Heart right ventricle (tissue), 16 donors: ENCODE measurements around the gene ALG5. TPM values are rescaled to one million over a fixed set of nuclear protein-coding genes. Genes with fewer than 3 reads are reported as not detected.

Experiments
- ATAC-seq, 8 donors: fragments of 200-7000 bp; cut with Tn5 transposase; one replicate each; pipeline ENCODE4 v1.9.1; 2020; ENCODE audit warnings: mild to moderate bottlenecking in 8 of 8, moderate library complexity in 8 of 8, moderate number of reproducible peaks in 1 of 8
- DNase-seq, 2 donors: peaks; one replicate each; pipeline ENCODE4 v3.0.0-alpha.2; 2020
- H3K27ac ChIP-seq, 10 donors: fragments of 200-600 bp; sonication (generic) in 2 of 10; one replicate each; pipeline versions ENCODE4 v1.5.0 to v1.8.0; 2020 to 2022; ENCODE audit warnings: mild to moderate bottlenecking in 3 of 10
- H3K27me3 ChIP-seq, 7 donors: fragments of 200-600 bp; one replicate each; pipeline ENCODE4 v1.8.0; 2021 to 2022; ENCODE audit warnings: mild to moderate bottlenecking in 2 of 7
- H3K36me3 ChIP-seq, 9 donors: fragments of 200-600 bp; sonication (generic) in 1 of 9; one replicate each; pipeline versions ENCODE4 v1.5.0 to v1.8.0; 2020 to 2022; ENCODE audit warnings: mild to moderate bottlenecking in 2 of 9
- H3K4me1 ChIP-seq, 9 donors: fragments of 200-600 bp; sonication (generic) in 1 of 9; one replicate each; pipeline versions ENCODE4 v1.5.0 to v1.8.0; 2020 to 2022; ENCODE audit warnings: mild to moderate bottlenecking in 4 of 9
- H3K4me3 ChIP-seq, 10 donors: fragments of 200-600 bp; sonication (generic) in 2 of 10; one replicate each; pipeline versions ENCODE4 v1.5.0 to v1.8.0; 2020 to 2022; ENCODE audit warnings: mild to moderate bottlenecking in 7 of 10, moderate library complexity in 2 of 10
- H3K9me3 ChIP-seq, 11 donors: fragments of 200-600 bp in 10 of 11; sonication (generic) in 2 of 11; one replicate each; pipeline versions ENCODE4 v1.5.0 to v1.8.0; 2013 to 2022; ENCODE audit warnings: mild to moderate bottlenecking in 2 of 11, control low read depth in 1 of 11, moderate library complexity in 1 of 11
- CTCF ChIP-seq, 9 donors: fragments of 200-600 bp; sonication (generic) in 2 of 9; IDR thresholded peaks; one replicate each; pipeline versions ENCODE4 v1.5.0 to v1.8.0; 2021 to 2022; ENCODE audit warnings: antibody characterized with exemption in 9 of 9, mild to moderate bottlenecking in 5 of 9, moderate library complexity in 1 of 9
- WGBS, 2 donors: extraction: QIAGEN DNeasy Blood & Tissue Kit; methylation state at CpG; one replicate each; pipeline ENCODE4 v1.1.7; 2013; ENCODE audit warnings: inconsistent platforms in 1 of 2; 5-methylcytosine and 5-hydroxymethylcytosine counted together
- intact Hi-C, 10 donors: fragments of 100-400 bp; cut with DNase I; formaldehyde crosslinking; loops; one replicate each; pipeline versions ENCODE4 v1.11.1 to v1.14.2; 2022
- polyA plus RNA-seq, 2 donors: library from polyadenylated mRNA; stranded (reverse); fragments of 200-250 nt; gene quantifications; one replicate each; pipeline ENCODE4 v1.2.3, GENCODE V29; 2013
- total RNA-seq, 10 donors: library from RNA; stranded (reverse); fragmentation: NEBNext Ultra II Directional in 3 of 10; extraction: Animal tissue kit (Norgen Biotek cat#: 25700) in 3 of 10; gene quantifications; one replicate each; pipeline versions ENCODE4 v1.2.1 to v1.2.4, GENCODE V29; 2021 to 2023
- donor health status: Arrhythmogenic right ventricular cardiomyopathy.
- donor health status: ischemic (EF 13 %, LVEDD 7.1; RV severe dilation, severe dysfunction).
- donor health status: healthy with polysubstance abuse.
- donor health status: DM: no; HTN: yes; CAD: no.
- donor health status: DM: no; HTN: no; CAD: no.
- donor health status: ischemic (EF 25% LVEDD 6.9; RV normal size, moderate dysfunction).
- donor health status: ischemic (EF 25% LVEDD 5.7; RV mildly dilated, moderate dysfunction).
- donor health status: healthy.
- donor health status: DM: yes; HTN: yes; CAD: no.
- donor health status: Ischemic cardiomyopathy.
- donor health status: ischemic (EF 35%, LVEDD 5.7; RV mildly dilated, moderate dysfunction).
- donor health status: nonischemic (EF 11% LVEDD 7.7; RV severe dilation, severe dysfunction).
- donor health status: DM: yes; HTN: yes; CAD: no.
- donor health status: PGD.
- donor health status: ischemic (EF 29% LVEDD 5.4; RV normal size, mild dysfunction).
- donor health status: nonischemic (EF 23%, LVEDD 6.1; RV moderate dilation, normal function).

ALG5 gene
- total and polyA plus RNA-seq, 12 donors: 7.3 to 29.6 (median 10.5) TPM

- intact Hi-C loops: no loop called here
- ATAC-seq: no peak
- H3K4me1 ChIP-seq: peaks cover 0 to 32% (median 14%) of the 10 kb centered on the region in 9 donors
Measured at GRCh38 chr13:36915106-36915505, 84.0 kb downstream of the ALG5 start.

GRCh38 chr13:36914648-36915047 is 84.5 kb downstream of the ALG5 start:
- Histone ChIP-seq H3K27me3 (peaks cover 0 to 41% (median 0%) of the 10 kb centered on the region in 7 donors), H3K36me3 (no peaks in the 10 kb centered on the region), H3K4me1 (peaks cover 0 to 32% (median 14%) of the 10 kb centered on the region in 9 donors), H3K9me3 (no peaks in the 10 kb centered on the region), H3K4me3 (no peak overlapping the region), H3K27ac (no peak overlapping the region)
- DNase-seq (no peak), ATAC-seq (no peak)
- WGBS, 2 donors: 57 to 70% methylated on average over 4 of the region's 4 CpGs
- intact Hi-C loops: loop anchor here in 1 of 10 donors (5.0 kb wide), 1 partner anchor 52 kb away; no protein-coding TSS in a partner anchor
- no peak for TF ChIP-seq CTCF (IDR thresholded peaks at IDR 0.05)

More at GRCh38 chr13:36915106-36915505, 84.0 kb downstream of the ALG5 start:
- no peak for DNase-seq
- Histone ChIP-seq H3K27ac (no peak overlapping the region), H3K4me3 (no peak overlapping the region), H3K36me3 (no peaks in the 10 kb centered on the region), H3K9me3 (no peaks in the 10 kb centered on the region), H3K27me3 (peaks cover 0 to 44% (median 0%) of the 10 kb centered on the region in 7 donors)
- WGBS, 2 donors: 35 to 52% methylated on average over 5 of the region's 5 CpGs
- no peak for TF ChIP-seq CTCF (IDR thresholded peaks at IDR 0.05)

- no peak for TF ChIP-seq CTCF (IDR thresholded peaks at IDR 0.05)
- no peaks in the 10 kb centered on the region for H3K9me3 ChIP-seq
- no peaks in the 10 kb centered on the region for H3K36me3 ChIP-seq
- peaks cover 0 to 29% (median 0%) of the 10 kb centered on the region in 7 donors for H3K27me3 ChIP-seq
- intact Hi-C loops: loop anchor here in 1 of 10 donors (5.0 kb wide), 1 partner anchor 51 kb away; no protein-coding TSS in a partner anchor
- H3K4me3 ChIP-seq: no peak overlapping the region
- ATAC-seq (no peak), DNase-seq (no peak)
- no peak overlapping the region for H3K27ac ChIP-seq
- H3K4me1 ChIP-seq: peaks cover 0 to 28% (median 5%) of the 10 kb centered on the region in 9 donors
Measured at GRCh38 chr13:36913463-36913862, 85.7 kb downstream of the ALG5 start.

GRCh38 chr13:36912973-36913372 is 86.2 kb downstream of the ALG5 start:
- intact Hi-C loops: loop anchor here in 1 of 10 donors (5.0 kb wide), 1 partner anchor 51 kb away; no protein-coding TSS in a partner anchor
- no peaks in the 10 kb centered on the region for H3K9me3 ChIP-seq
- 73 to 75% methylated on average over 2 of the region's 2 CpGs for WGBS, 2 donors
- no peaks in the 10 kb centered on the region for H3K36me3 ChIP-seq
- no peak for ATAC-seq
- no peak overlapping the region for H3K4me3 ChIP-seq
- H3K27ac ChIP-seq: no peak overlapping the region
- TF ChIP-seq CTCF (IDR thresholded peaks at IDR 0.05): no peak
- peaks cover 0 to 24% (median 0%) of the 10 kb centered on the region in 7 donors for H3K27me3 ChIP-seq
- DNase-seq: no peak
- H3K4me1 ChIP-seq: peaks cover 0 to 23% (median 3%) of the 10 kb centered on the region in 9 donors
